GM19467 (cell line): ENCODE data around the gene ASXL2.

Experiments
- ATAC-seq: cut with Tn5 transposase; IDR thresholded peaks from one replicate; pipeline ENCODE4 v1.9.1; 2021; ENCODE audit warnings: mild to moderate bottlenecking, moderate library complexity; ENCODE audit not compliant: unreplicated experiment

The ASXL2 gene

GRCh38 chr2:25808006-25808383, 70.3 kb downstream of the ASXL2 start:
- no peak for ATAC-seq

GRCh38 chr2:25806941-25807340, 71.3 kb downstream of the ASXL2 start:
- ATAC-seq, result no peak

- no peak for ATAC-seq
Measured at GRCh38 chr2:25805987-25806386, 72.3 kb downstream of the ASXL2 start.

- ATAC-seq, result no peak
Measured at GRCh38 chr2:25804338-25804737, 73.9 kb downstream of the ASXL2 start.

- ATAC-seq, result no peak
Measured at GRCh38 chr2:25799301-25799700, 79.0 kb downstream of the ASXL2 start.

- no peak for ATAC-seq
Measured at GRCh38 chr2:25797620-25798488, 80.4 kb downstream of the ASXL2 start.

GRCh38 chr2:25794544-25795276, 83.6 kb downstream of the ASXL2 start:
- no peak for ATAC-seq

GRCh38 chr2:25790074-25790790, 88.1 kb downstream of the ASXL2 start:
- ATAC-seq, result no peak

- no peak for ATAC-seq
Measured at GRCh38 chr2:25788457-25788856, 89.8 kb downstream of the ASXL2 start.

- ATAC-seq, result no peak
Measured at GRCh38 chr2:25787020-25787419, 91.3 kb downstream of the ASXL2 start.

GRCh38 chr2:25784404-25784803, 93.9 kb downstream of the ASXL2 start:
- no peak for ATAC-seq

- ATAC-seq, result no peak
Measured at GRCh38 chr2:25777077-25777476, 101.2 kb downstream of the ASXL2 start.

- no peak for ATAC-seq
Measured at GRCh38 chr2:25772078-25772477, 106.2 kb downstream of the ASXL2 start.

- ATAC-seq, result no peak
Measured at GRCh38 chr2:25763575-25763974, 114.7 kb downstream of the ASXL2 start.

GRCh38 chr2:25760297-25760696, 118.0 kb downstream of the ASXL2 start:
- ATAC-seq, result no peak

GRCh38 chr2:25758348-25758747, 119.9 kb downstream of the ASXL2 start:
- ATAC-seq, result no peak

GRCh38 chr2:25757906-25758305, 120.4 kb downstream of the ASXL2 start:
- no peak for ATAC-seq

- ATAC-seq, result no peak
Measured at GRCh38 chr2:25756536-25756935, 121.8 kb downstream of the ASXL2 start.

- ATAC-seq, result no peak
Measured at GRCh38 chr2:25749676-25750075, 128.6 kb downstream of the ASXL2 start.

- ATAC-seq, result no peak
Measured at GRCh38 chr2:25744055-25744454, 134.2 kb downstream of the ASXL2 start.

GRCh38 chr2:25743132-25743830, 135.0 kb downstream of the ASXL2 start:
- no peak for ATAC-seq
